ENCODE results near the gene ATP2B2. TPM values are rescaled to one million over a fixed set of nuclear protein-coding genes. Genes with fewer than 3 reads are reported as not detected.
"Not testable (repeated sequence)": the region's sequence is repeated elsewhere in the genome, so short reads cannot be mapped to it uniquely, and the experiment has no call there.

Gene ATP2B2
- total RNA-seq, 1 donor from 2014 or later = 0.24 TPM

GRCh38 chr3:10319804-10320203 is 185.6 kb downstream of the ATP2B2 start:
- ATAC-seq = no peak

GRCh38 chr3:10319251-10319650 is 186.1 kb downstream of the ATP2B2 start:
- ATAC-seq = no peak

- ATAC-seq = no peak
Observed at GRCh38 chr3:10317961-10318350, 187.4 kb downstream of the ATP2B2 start.

- no peak for ATAC-seq
Observed at GRCh38 chr3:10317311-10317960, 187.9 kb downstream of the ATP2B2 start.

DNA sequence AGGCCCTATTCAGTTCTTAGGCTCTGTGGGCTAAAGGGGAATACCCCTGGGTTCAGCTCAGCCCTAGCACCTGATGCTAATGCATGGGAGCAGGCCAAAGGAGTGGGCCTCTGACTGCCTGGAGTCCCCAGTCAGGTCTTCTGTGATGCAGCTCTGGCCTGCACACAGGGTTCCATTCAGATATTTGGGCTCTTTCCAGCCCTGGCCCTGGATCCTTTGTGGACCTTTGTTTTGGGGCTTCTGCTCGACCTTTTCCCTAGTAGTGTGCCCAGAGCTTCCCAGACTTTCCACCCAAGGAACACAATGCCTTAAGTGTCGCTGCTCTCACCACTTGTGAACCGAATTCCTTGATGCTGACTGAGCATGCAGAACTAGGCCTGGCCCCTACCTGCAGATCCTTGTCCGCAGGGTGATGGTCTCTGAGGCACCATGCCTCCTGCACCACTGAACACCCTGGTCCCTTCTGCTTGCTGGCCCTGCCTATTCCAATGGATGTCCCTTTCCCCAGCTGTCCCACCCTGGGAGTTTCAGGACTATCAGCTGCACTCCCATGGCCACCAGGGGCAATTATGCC is 189.5 kb downstream of the ATP2B2 start:
- no peak for ATAC-seq

GRCh38 chr3:10315101-10315500 is 190.3 kb downstream of the ATP2B2 start:
- no peak for ATAC-seq

GRCh38 chr3:10312861-10313260 is 192.5 kb downstream of the ATP2B2 start:
- no peak for ATAC-seq

DNA sequence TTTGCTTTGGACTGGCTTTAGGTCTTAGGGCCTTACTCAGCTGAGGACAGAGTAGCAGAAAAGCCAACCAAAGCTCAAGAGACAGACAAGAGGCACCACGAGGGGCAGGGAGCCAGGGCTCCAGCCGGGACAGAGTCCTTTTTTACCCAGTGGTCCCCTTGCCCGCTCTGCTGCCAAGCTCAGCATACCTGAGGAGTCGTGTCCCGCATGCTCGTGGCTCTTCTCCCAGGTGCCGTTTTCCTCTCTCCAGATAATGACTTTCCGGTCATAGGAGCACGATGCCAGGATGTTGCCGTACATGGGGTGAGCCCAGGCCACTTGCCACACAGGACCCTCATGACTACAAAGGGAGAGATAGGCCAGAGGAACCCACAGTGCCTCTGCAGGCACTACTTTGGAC is 193.0 kb downstream of the ATP2B2 start:
- no peak for ATAC-seq

DNA sequence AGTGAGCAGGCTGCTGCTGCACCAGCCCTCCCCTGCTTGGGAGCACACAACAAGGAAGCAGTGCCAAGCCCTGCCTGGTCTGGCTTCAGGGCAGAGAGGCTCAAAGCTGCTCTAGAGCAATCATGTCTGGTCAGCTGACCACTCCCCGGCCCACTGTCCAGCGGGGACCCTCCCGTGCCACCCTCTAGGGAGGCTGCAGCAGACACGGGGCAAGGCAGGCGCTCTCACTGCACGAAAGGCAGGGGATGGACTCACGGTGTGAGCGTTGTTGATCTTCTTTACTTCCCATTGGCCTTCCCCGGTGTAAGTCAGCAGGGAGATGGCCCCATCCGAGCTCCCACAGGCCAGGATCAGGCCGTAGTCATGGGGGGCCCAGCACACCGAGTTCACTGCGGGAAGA is 193.7 kb downstream of the ATP2B2 start:
- no peak for ATAC-seq

DNA sequence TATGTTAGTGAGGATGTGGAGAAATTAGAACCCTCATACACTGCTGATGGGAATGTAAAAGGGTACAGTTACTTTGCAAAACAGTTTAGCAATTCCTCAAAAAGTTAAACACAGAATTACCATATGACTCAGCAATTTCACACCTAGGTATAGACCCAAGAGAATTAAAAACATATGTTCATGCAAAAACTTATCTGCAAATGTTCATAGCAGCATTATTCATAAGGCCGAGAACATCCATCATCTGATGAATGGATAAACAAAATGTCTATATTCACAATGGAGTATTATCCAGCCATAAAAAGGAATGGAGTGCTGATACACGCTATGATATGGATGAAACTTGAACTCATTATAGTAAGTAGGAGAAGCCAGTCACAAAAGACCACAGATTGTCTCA is 194.8 kb downstream of the ATP2B2 start:
- ATAC-seq = no peak

- ATAC-seq = no peak
Observed at GRCh38 chr3:10309736-10310135, 195.7 kb downstream of the ATP2B2 start.

GRCh38 chr3:10308678-10309077 is 196.7 kb downstream of the ATP2B2 start:
- no peak for ATAC-seq

DNA sequence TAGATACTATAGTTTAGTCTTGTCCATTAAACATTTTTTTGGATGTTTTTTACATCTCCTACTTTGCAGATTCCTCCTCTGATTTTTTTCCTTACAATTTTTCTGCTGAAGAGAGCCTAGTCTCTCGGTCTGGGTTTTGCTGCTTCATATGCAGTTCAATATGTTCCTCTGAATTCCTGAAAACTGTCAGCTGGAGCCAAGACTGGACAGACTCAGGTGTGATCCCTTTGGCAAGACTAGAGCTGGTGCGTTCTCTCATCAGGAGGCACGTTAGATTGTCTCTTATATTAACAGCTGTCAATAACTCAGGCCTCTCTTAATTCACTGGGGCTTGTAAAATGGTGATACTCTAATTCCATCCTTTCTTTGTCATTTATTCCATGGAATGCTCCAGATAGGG is 199.2 kb downstream of the ATP2B2 start:
- ATAC-seq = no peak

GRCh38 chr3:10305331-10305902 is 200.0 kb downstream of the ATP2B2 start:
- ATAC-seq = peak; percentile 30

- ATAC-seq = no peak
Observed at GRCh38 chr3:10304905-10305304, 200.5 kb downstream of the ATP2B2 start.

DNA sequence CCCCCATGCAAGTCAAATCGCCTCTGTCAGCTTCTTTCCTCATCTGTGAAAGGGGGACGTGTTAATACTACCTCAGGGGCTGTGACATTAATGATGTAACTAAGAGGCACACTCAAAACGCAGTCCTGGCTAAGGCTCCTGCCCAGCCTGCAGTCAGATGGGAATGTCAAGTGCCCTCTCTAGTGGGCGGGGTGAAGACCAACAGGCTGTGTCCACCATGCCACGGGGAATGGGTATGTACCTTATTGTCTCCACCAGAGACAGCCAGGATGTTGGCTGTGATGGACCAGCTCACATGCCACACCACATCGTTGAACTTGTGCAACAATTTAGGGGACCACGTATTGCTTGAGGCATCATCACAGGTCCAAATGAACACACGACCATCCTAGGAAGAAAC is 201.6 kb downstream of the ATP2B2 start:
- no peak for ATAC-seq

DNA sequence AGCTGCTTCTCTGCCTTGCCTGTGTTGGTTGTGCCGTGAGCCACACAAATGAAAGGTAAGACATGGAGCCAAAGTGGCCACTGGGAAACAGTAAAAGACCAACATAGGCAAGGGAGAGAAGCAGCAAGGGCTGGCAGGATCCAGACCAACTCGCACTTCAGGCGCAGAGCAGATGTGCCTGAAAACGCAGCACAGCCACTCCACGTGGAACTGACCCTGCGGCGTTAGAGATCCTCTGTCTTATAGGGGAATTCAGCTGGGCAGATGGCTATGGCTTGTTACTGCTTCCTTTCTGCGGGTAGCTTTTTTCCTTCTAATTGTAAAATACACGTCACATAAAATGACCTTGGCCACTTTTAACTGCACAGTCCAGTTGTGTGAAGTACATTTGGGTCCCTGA is 202.3 kb downstream of the ATP2B2 start:
- ATAC-seq = no peak

DNA sequence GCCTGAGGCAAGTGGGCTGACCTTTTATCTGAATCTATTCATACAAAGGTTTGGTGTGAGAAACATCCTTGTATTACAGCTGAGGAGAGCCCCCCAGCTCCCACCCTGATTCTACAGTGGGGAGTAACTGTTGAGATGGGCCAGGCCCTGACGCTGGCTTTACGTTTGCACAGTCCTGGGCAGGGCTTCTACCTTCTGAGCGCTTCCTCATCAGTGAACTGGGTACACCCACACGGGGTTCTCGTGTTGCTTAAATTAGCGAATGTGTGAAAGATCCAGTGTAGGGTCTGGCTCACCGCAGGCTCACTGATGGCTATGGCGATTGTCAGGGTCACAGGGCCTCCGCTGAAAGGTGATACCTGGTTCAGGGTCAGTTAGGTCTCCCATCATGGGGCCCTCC is 205.3 kb downstream of the ATP2B2 start:
- no peak for ATAC-seq

DNA sequence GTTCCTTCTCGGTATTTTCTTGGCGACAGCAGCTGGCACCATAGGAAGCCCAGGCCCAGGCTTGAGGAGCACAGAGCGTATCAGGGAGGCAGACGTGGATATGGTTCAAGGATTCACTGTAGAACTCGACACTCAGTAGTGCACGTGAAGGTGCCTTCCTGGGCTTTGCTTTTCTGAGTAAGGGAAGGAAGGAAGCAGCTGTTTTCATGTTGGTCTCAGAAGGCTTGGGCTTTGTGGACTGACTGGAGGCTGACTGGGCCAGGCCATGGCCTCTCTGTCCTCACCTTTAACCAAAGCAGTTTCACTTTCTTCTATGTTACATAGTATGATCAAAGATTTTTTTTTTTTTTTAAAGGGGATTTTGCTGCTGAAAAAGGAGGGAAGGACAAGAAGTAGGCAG is 205.7 kb downstream of the ATP2B2 start:
- ATAC-seq = no peak

GRCh38 chr3:10299175-10299574 is 206.2 kb downstream of the ATP2B2 start:
- no peak for ATAC-seq

DNA sequence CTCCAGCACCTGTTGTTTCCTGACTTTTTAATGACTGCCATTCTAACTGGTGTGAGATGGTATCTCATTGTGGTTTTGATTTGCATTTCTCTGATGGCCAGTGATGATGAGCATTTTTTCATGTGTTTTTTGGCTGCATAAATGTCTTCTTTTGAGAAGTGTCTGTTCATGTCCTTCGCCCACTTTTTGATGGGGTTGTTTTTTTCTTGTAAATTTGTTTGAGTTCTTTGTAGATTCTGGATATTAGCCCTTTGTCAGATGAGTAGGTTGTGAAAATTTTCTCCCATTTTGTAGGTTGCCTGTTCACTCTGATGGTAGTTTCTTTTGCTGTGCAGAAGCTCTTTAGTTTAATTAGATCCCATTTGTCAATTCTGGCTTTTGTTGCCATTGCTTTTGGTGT is 207.3 kb downstream of the ATP2B2 start:
- ATAC-seq = not testable (repeated sequence)

DNA sequence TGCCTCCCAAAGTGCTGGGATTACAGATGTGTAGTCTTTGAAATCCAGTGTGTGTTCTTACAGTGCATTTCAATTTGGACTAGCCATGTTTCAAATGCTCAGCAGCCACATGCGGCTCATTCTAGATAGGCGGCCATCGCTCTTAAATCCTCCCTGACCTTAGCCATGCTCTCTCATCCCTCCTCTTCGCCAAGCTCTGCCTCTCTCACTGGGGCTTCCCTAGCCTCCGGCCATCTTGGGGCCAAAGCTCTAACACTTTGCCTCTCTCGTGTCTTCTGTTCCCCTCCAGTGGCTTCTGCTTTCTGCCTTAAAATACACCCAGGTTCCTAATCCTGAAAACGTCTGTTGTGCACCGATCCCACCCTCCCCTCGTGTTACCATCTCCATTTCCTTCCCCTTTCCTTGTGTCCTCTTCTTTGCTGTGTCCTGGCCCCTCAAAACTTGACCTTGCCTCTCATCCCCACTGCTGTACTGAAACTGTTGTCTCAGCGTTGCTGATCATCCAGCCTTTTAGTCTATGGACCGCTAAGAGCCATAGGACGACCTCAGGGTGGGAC is 211.3 kb downstream of the ATP2B2 start:
- no peak for ATAC-seq

- ATAC-seq = no peak
Observed at GRCh38 chr3:10292505-10293419, 212.6 kb downstream of the ATP2B2 start, which contains the start of gene GHRL. Gene GHRL, minus strand, starts transcription at chr3:10292947. Its CDS starts 2,767 bp downstream, at chr3:10290180.

Measured in esophagus mucosa (tissue), 1 donor.